ENCODE measurements around the gene SAXO1. TPM values are rescaled to one million over a fixed set of nuclear protein-coding genes. Genes with fewer than 3 reads are reported as not detected.

The SAXO1 gene
- total RNA-seq, 2 donors from 2014 or later = not detected

DNA sequence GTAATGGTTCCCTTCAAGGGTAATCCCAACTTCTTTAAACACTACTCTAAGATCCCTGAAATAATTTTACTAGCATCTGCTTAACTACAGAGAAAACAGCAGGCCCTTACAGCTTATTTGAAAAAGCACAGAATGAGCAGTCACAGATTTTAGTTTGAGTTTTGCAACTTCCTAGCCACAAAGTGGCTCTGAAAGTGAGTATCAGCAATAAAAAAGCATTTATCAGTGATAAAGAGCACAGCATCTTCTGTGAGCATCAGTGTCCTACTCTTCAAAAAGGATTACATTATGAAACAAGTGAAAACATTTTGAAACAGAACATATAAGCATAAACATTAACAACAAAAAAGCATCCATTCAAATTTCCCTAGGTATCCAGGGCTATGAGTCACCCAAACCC lies 45.0 kb downstream of the SAXO1 start:
- intact Hi-C loops (cut with DNase I) = no loop called here
- Histone ChIP-seq H3K36me3 (replicated peaks in 1 of 2; ENCODE audit: insufficient read depth in 1 of 2, low read depth in 2 of 2) (no peaks in the 10 kb centered on the region), H3K9me3 (no peaks in the 10 kb centered on the region), H3K4me3 (no peak overlapping the region), H3K4me1 (no peaks in the 10 kb centered on the region), H3K27ac (no peak overlapping the region), H3K27me3 (no peaks in the 10 kb centered on the region)
- ATAC-seq (no peak), DNase-seq (no peak)
- TF ChIP-seq POLR2A (IDR thresholded peaks at IDR 0.05) = no peak
- TF ChIP-seq, protein P1, sequence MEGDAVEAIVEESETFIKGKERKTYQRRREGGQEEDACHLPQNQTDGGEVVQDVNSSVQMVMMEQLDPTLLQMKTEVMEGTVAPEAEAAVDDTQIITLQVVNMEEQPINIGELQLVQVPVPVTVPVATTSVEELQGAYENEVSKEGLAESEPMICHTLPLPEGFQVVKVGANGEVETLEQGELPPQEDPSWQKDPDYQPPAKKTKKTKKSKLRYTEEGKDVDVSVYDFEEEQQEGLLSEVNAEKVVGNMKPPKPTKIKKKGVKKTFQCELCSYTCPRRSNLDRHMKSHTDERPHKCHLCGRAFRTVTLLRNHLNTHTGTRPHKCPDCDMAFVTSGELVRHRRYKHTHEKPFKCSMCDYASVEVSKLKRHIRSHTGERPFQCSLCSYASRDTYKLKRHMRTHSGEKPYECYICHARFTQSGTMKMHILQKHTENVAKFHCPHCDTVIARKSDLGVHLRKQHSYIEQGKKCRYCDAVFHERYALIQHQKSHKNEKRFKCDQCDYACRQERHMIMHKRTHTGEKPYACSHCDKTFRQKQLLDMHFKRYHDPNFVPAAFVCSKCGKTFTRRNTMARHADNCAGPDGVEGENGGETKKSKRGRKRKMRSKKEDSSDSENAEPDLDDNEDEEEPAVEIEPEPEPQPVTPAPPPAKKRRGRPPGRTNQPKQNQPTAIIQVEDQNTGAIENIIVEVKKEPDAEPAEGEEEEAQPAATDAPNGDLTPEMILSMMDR (IDR thresholded peaks at IDR 0.05) = no peak

DNA sequence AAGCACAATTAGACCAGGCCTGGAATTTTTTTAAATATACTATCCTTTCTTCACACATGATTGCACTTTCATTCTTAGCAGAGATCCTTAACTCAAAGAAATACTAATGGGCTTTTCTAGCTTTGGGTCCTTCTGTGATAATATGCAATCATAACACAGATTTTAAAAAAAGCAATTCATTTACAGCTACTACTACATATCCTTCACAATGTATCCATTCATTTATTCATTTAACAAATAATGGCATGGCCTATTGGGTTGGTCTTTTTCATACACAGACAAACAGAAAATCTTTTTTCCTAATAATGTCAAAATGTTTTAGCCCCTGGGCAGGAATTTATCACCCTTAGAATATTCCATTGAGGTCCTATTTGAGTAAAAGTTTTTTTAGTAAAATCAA lies 47.0 kb downstream of the SAXO1 start:
- ATAC-seq (no peak), DNase-seq (no peak)
- no peaks in the 10 kb centered on the region for H3K9me3 ChIP-seq
- intact Hi-C loops (cut with DNase I) = no loop called here
- no peak overlapping the region for H3K27ac ChIP-seq
- no peaks in the 10 kb centered on the region for H3K36me3 ChIP-seq (replicated peaks in 1 of 2; ENCODE audit: insufficient read depth in 1 of 2, low read depth in 2 of 2)
- no peaks in the 10 kb centered on the region for H3K4me1 ChIP-seq
- no peaks in the 10 kb centered on the region for H3K27me3 ChIP-seq
- no peak overlapping the region for H3K4me3 ChIP-seq
- TF ChIP-seq, protein P1 (IDR thresholded peaks at IDR 0.05) = no peak
- no peak for TF ChIP-seq POLR2A (IDR thresholded peaks at IDR 0.05)

DNA sequence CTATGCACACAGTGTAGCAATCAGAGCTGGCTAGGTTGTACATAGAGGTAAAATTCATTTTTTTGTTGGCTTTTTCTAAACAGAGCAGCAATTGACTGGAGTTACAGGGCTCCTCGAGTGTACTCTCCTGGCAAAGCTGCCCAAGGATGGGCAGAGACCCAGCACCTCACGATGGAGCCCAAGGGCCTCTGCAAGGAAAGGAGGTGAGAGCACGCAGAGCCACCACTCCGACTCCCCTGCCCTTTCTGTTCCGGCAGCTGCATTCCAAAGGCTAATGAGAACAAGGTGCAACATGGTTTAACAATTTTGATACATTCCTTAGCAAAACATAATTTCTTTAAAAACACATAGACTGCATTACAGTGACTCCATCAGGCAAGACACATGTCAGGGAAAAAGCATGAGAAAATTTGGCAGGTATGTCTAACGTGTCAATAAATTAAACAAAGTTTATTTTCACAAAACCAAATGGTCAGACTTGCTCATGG lies 47.5 kb downstream of the SAXO1 start:
- intact Hi-C loops (cut with DNase I) = no loop called here
- H3K27ac ChIP-seq = no peak overlapping the region
- H3K9me3 ChIP-seq = no peaks in the 10 kb centered on the region
- ATAC-seq = no peak
- no peak for TF ChIP-seq POLR2A (IDR thresholded peaks at IDR 0.05)
- TF ChIP-seq, protein P1 (IDR thresholded peaks at IDR 0.05) = no peak
- H3K4me3 ChIP-seq = no peak overlapping the region
- no peak for DNase-seq
- WGBS, 2 donors = 57 to 64% methylated on average over 3 to 6 of the region's 6 CpGs
- H3K27me3 ChIP-seq = no peaks in the 10 kb centered on the region
- H3K36me3 ChIP-seq (replicated peaks in 1 of 2; ENCODE audit: insufficient read depth in 1 of 2, low read depth in 2 of 2) = no peaks in the 10 kb centered on the region
- no peaks in the 10 kb centered on the region for H3K4me1 ChIP-seq

DNA sequence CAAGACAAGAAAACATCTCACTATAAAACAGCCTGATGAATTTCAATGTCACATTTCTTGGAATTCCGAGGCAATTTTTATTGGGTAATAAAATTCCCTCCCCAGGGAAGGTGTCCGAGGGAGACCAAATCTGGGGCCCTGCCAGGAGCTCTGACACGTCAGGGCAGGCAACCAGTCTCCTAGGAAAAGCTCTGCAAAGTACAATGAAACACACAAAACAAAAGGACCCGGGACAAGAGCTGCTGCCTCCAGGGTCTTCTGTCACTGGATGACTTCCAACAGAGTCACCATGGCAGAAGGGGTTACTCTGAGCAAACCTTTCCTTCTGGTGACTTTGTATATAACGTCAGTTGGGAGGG lies 50.8 kb downstream of the SAXO1 start:
- no peaks in the 10 kb centered on the region for H3K36me3 ChIP-seq (replicated peaks in 1 of 2; ENCODE audit: insufficient read depth in 1 of 2, low read depth in 2 of 2)
- no peak for DNase-seq
- no peak overlapping the region for H3K4me3 ChIP-seq
- H3K4me1 ChIP-seq = no peaks in the 10 kb centered on the region
- 63 to 64% methylated on average over 5 of the region's 5 CpGs for WGBS, 2 donors
- no peak for ATAC-seq
- H3K9me3 ChIP-seq = no peaks in the 10 kb centered on the region
- intact Hi-C loops (cut with DNase I) = no loop called here
- no peak for TF ChIP-seq POLR2A (IDR thresholded peaks at IDR 0.05)
- TF ChIP-seq, protein P1 (IDR thresholded peaks at IDR 0.05) = no peak
- no peak overlapping the region for H3K27ac ChIP-seq
- no peaks in the 10 kb centered on the region for H3K27me3 ChIP-seq

DNA sequence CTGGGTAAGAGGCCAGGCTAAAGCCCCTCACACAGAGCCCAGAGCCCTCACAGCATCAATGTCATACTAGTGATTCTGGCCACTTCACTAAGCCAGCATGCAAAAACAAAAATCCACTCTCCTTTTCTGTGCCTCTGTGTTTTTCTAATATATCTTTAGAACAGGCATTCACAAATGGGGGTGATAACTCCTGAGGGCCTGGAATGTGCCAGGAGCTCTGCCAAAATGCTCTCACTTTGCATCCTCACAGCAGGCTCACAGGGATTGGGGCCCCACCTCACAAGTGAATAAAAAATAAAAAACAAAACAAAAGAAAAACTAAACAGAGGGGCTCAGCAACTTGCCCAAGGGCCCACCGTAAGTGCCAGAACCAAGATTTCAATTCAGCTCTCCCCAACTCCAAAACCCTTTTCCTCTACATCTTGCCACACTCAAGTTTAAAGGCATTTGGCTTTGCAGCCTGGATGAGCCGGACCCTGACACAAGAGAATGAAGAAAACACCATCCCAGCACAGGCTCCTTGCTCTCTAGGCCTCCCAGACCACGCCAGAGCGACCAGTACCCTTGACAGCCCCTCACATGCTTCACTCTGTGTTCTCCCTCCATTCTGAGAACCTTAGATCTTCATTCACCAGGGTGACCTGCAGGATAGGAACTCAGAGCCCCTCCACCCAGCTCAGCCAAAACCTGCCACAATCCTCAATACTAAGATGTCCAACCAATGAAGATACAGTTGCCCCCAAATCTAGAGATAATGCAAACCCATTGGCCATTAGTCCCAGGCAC lies 51.3 kb downstream of the SAXO1 start:
- H3K9me3 ChIP-seq = no peaks in the 10 kb centered on the region
- no peak for TF ChIP-seq POLR2A (IDR thresholded peaks at IDR 0.05)
- TF ChIP-seq, protein P1 (IDR thresholded peaks at IDR 0.05) = no peak
- 67 to 84% methylated on average over 4 of the region's 4 CpGs for WGBS, 2 donors
- intact Hi-C loops (cut with DNase I) = no loop called here
- H3K4me1 ChIP-seq = peaks cover 4% of the 10 kb centered on the region
- H3K4me3 ChIP-seq = no peak overlapping the region
- DNase-seq (no peak), ATAC-seq (no peak)
- H3K27ac ChIP-seq = no peak overlapping the region
- H3K27me3 ChIP-seq = no peaks in the 10 kb centered on the region
- H3K36me3 ChIP-seq (replicated peaks in 1 of 2; ENCODE audit: insufficient read depth in 1 of 2, low read depth in 2 of 2) = no peaks in the 10 kb centered on the region

All from body of pancreas (tissue), 4 donors.